CD4-positive, alpha-beta T cell treated with Interleukin-15 for 4 hours (primary cell): ENCODE data around the gene CDCA4.

Experiments used
- DNase-seq: peaks from one replicate; pipeline ENCODE4 v3.0.0-alpha.2; 2020; ENCODE audit warnings: low spot score

The CDCA4 gene

GRCh38 chr14:104989236-104989950 is 31.5 kb downstream of the CDCA4 start:
- DNase-seq: no peak

- DNase-seq: no peak
Measured at GRCh38 chr14:104986487-104987164, 34.3 kb downstream of the CDCA4 start.

- DNase-seq: peak; percentile 87
Measured at GRCh38 chr14:104985675-104986486, 35.0 kb downstream of the CDCA4 start, which contains the start of gene CLBA1. TSS of gene CLBA1 (plus strand) at chr14:104985788. CDS start at chr14:104986432, 644 bp downstream.

DNA sequence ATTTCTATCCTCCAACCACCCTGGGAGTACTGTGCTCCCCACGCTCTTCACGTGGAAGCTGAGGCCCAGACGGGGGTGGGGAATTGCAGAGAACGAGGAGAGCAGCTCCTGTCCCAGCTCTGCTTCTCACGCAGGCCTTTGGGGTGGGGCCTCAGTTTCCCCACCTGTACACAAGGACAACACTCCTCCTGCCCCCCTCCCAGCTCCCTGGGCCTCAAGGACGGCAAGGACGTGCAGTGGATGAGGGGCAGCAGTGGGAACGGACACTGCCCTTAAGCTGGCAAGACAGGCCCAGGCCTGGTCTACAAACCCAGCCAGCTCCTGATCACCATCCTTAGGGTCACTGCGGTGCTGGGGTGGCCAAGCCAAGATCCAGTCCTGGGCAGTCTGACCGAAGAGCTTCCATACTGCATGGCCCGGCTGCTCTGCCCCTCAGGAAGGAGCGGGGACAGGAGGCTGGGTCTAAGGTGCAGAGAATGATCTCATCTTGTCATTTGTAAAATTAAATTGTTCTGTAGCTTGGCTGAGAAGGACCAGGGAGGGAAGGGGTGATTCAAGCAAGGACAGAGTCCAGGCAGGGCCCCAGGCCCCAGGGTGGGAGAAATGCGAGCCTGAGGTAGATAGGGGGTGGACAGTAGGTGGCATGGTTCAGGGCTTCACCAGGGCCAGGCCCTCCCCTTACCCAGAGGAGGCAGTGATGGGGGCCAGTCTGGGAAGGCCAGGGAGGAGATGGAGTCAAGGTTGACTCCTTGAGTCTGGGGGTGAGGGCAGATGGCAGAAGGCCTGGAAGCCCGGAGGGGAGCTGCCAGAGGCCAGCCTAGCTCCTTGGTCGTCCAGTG is 36.6 kb downstream of the CDCA4 start:
- DNase-seq: no peak

- no peak for DNase-seq
Measured at GRCh38 chr14:104983231-104983721, 37.6 kb downstream of the CDCA4 start.

DNA sequence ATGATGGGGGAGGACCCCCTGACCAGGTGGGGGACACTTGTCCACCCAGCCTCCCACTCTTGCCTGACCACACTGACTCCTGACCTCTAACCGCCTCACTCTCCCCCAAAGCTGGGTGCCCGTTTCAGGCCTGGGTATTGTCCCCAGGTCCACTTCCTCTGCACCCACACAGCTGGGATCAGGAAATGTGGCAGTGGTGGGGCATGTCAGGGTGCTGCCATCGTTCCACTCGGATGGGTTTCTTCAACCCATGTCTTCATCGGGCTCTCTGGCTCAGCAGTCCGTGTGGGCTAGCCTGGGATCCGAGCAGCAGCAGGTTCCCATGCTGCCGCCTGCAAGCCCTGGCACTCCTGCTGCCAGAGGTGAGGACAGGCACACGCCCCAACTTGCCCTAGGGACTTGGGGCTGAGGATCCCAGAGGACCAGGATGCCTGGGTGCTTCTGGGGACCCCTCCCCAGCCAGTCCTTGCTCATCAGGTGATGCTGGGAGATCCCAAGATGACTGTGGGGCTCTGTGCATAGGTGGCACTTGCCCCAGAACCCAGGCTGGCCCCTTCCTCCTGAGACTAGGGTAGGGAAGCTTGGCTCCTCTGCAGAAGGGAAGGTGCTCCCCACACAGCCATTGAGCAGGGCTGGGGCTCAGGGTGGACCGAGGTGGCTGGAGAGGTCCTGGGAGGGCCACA is 38.2 kb downstream of the CDCA4 start:
- DNase-seq: no peak

- DNase-seq: no peak
Measured at GRCh38 chr14:104981699-104982541, 39.0 kb downstream of the CDCA4 start.

- DNase-seq: no peak
Measured at GRCh38 chr14:104980611-104981531, 40.0 kb downstream of the CDCA4 start.

DNA sequence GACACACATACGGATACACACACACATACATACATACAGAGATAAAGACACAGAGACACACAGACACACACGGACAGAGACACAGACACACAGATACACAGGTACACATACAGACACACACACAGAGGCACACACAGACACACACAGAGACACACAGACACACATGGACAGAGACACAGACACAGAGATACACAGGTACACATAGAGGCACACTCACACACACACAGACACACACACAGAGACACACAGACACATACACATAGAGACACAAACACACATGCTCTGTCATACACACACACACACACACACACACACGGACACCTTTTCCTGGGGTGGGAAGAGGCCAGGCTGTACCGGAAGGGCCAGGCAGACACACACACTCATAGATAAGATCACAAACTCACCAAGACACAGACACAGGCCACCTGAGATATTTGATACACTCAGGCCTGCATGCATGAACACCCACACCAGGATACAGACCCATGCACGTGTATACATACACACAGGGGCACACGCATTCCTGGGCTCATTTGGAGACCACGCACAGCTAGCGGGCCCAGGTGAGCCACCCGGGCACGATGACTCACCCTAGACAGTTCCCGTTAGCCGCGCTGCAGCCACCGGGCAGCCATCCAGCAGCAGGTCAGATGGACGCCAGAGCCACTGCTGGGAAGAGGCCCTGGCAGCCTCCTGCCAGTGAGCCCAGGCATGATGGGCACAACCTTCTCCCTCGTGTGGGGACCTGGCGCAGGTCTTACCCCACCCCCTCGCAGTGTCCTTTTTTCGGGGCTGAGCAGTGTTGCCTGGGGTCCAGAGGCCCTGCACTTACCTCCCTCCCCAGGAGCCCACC is 40.9 kb downstream of the CDCA4 start:
- DNase-seq: no peak

GRCh38 chr14:104978746-104979691 is 41.9 kb downstream of the CDCA4 start:
- DNase-seq: no peak

- peak; percentile 18 for DNase-seq
Measured at GRCh38 chr14:104977681-104978653, 42.9 kb downstream of the CDCA4 start, which contains the start of gene AHNAK2. TSS of gene AHNAK2 (minus strand) at chr14:104978374. CDS start at chr14:104978237, 137 bp downstream.

- no peak for DNase-seq
Measured at GRCh38 chr14:104977008-104977680, 43.7 kb downstream of the CDCA4 start.

DNA sequence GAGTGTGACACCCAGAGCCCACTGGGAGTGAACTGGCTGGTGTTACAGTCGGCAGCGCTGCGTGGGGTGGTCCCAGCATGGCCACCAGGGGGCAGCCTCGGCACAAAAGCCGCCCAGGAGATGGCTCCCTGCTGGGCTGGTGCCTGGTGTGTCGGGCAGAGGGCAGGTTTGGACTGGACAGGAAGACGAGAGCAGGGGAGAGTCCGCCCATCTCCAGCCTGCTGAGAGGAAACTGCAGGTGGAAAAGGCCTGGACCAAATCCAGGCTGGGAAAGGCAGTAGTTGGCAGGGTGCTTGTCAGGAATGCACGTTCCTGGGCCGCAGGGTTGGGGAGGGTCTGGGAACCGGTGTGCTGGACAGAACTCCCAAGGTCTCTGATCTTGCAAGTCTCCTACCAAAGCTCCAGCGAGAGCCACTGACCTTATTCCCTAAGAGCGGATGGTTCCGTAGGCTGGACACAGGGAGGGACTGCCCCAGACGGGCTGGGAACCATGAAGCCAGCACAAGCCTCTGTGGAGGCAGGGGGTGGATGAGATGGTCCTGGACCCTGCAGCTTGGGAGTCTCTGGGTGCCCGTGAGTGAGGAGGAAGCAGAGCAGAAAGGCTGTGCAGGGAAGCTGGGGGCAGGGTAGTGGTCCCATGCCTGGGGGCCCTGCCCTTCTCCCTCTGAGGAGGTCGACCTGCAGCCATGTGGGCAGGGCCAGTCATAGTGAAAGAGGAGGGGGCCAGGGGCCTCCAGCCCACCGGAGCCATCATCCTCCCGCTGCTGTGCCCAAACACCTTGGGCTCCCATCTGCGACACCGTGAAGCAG is 44.5 kb downstream of the CDCA4 start:
- DNase-seq: peak; percentile 87
